GM12878 (cell line): Measurements from ENCODE around the gene DSG2.

Experiments
- ASH2L ChIP-seq: fragments of 300-600, 200-600 bp; sonication (generic); IDR thresholded peaks from 2 replicates; pipeline ENCODE4 v1.6.1; 2017; ENCODE audit warnings: low read depth, mild to moderate bottlenecking, borderline replicate concordance
- FOS ChIP-seq: IDR thresholded peaks from 3 replicates; pipeline ENCODE4 v1.6.1; 2011; ENCODE audit warnings: borderline replicate concordance; ENCODE audit not compliant: insufficient read length; ENCODE audit errors: extremely low read depth
- LARP7 ChIP-seq: fragments of 450-650 bp; IDR thresholded peaks from 2 replicates; pipeline ENCODE4 v1.6.1; 2017; ENCODE audit warnings: mild to moderate bottlenecking
- NR2C2 ChIP-seq: IDR thresholded peaks from 2 replicates; pipeline ENCODE4 v1.6.1; 2011; ENCODE audit warnings: borderline replicate concordance, low read depth; ENCODE audit not compliant: control insufficient read depth, insufficient read length
- POLR2AphosphoS5 ChIP-seq: IDR thresholded peaks from 2 replicates; pipeline ENCODE4 v1.6.1; 2011; ENCODE audit warnings: mild to moderate bottlenecking, low read length, inconsistent platforms
- YY1 ChIP-seq: IDR thresholded peaks from 2 replicates; pipeline ENCODE4 v1.6.1; 2011; ENCODE audit warnings: low read depth, mild to moderate bottlenecking, low read length
- ZNF274 ChIP-seq: IDR thresholded peaks from one replicate; pipeline ENCODE4 v1.8.0; 2011; ENCODE audit not compliant: insufficient read length, insufficient read depth
- TF ChIP-seq, protein P1 (sequence below), 3 experiments: IDR thresholded peaks in 2 of 3; conservative IDR thresholded peaks in 1 of 3; 2 replicates each; pipeline ENCODE4 v1.5.1; 2011; ENCODE audit warnings: low read depth in 3 of 3, low read length in 3 of 3, mild to moderate bottlenecking in 3 of 3, control low read depth in 2 of 3, moderate library complexity in 2 of 3, inconsistent platforms in 1 of 3, mixed read lengths in 1 of 3; ENCODE audit not compliant: control insufficient read depth in 2 of 3, insufficient read depth in 1 of 3; ENCODE audit errors: extremely low read depth in 1 of 3
- TF ChIP-seq, protein P2 (sequence below): fragments of 450-650 bp; formaldehyde crosslinking; IDR thresholded peaks from 2 replicates; pipeline ENCODE4 v1.4.0; 2020; ENCODE audit warnings: mild to moderate bottlenecking, moderate library complexity

DNA sequence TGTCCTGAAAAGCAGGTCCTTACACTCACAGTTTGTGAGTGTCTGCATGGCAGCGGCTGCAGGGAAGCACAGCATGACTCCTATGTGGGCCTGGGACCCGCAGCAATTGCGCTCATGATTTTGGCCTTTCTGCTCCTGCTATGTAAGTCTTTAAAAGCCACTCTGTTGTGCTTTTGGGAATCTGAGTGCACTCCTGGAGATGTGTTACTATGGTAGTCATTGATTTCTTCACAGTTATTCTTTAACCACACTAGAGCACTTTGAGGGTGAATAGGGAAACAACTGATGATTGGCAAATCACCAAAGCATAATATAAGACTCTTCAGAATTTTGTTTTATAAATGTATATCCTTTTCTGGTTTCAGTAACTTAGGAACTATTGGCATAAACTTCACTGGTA is 40.9 kb downstream of the DSG2 start:
- TF ChIP-seq FOS: no peak
- no peak for TF ChIP-seq ASH2L
- TF ChIP-seq, protein P1, sequence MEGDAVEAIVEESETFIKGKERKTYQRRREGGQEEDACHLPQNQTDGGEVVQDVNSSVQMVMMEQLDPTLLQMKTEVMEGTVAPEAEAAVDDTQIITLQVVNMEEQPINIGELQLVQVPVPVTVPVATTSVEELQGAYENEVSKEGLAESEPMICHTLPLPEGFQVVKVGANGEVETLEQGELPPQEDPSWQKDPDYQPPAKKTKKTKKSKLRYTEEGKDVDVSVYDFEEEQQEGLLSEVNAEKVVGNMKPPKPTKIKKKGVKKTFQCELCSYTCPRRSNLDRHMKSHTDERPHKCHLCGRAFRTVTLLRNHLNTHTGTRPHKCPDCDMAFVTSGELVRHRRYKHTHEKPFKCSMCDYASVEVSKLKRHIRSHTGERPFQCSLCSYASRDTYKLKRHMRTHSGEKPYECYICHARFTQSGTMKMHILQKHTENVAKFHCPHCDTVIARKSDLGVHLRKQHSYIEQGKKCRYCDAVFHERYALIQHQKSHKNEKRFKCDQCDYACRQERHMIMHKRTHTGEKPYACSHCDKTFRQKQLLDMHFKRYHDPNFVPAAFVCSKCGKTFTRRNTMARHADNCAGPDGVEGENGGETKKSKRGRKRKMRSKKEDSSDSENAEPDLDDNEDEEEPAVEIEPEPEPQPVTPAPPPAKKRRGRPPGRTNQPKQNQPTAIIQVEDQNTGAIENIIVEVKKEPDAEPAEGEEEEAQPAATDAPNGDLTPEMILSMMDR (IDR thresholded peaks at IDR 0.05 in 2 of 3, conservative IDR thresholded peaks at IDR 0.05 in 1 of 3; ENCODE audit: control insufficient read depth in 2 of 3, extremely low read depth in 1 of 3, insufficient read depth in 1 of 3, low read depth in 3 of 3, low read length in 3 of 3): no peak
- no peak for TF ChIP-seq ZNF274
- TF ChIP-seq LARP7: no peak
- TF ChIP-seq NR2C2: no peak
- TF ChIP-seq POLR2AphosphoS5: no peak
- TF ChIP-seq, protein P2, sequence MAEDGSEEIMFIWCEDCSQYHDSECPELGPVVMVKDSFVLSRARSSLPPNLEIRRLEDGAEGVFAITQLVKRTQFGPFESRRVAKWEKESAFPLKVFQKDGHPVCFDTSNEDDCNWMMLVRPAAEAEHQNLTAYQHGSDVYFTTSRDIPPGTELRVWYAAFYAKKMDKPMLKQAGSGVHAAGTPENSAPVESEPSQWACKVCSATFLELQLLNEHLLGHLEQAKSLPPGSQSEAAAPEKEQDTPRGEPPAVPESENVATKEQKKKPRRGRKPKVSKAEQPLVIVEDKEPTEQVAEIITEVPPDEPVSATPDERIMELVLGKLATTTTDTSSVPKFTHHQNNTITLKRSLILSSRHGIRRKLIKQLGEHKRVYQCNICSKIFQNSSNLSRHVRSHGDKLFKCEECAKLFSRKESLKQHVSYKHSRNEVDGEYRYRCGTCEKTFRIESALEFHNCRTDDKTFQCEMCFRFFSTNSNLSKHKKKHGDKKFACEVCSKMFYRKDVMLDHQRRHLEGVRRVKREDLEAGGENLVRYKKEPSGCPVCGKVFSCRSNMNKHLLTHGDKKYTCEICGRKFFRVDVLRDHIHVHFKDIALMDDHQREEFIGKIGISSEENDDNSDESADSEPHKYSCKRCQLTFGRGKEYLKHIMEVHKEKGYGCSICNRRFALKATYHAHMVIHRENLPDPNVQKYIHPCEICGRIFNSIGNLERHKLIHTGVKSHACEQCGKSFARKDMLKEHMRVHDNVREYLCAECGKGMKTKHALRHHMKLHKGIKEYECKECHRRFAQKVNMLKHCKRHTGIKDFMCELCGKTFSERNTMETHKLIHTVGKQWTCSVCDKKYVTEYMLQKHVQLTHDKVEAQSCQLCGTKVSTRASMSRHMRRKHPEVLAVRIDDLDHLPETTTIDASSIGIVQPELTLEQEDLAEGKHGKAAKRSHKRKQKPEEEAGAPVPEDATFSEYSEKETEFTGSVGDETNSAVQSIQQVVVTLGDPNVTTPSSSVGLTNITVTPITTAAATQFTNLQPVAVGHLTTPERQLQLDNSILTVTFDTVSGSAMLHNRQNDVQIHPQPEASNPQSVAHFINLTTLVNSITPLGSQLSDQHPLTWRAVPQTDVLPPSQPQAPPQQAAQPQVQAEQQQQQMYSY: no peak
- TF ChIP-seq YY1: no peak
